CD4-positive, alpha-beta T cell treated with Interferon gamma for 1 hour (primary cell): ENCODE measurements around the gene FGD5.

ENCODE experiments used
- DNase-seq: peaks from one replicate; pipeline ENCODE4 v3.0.0-alpha.2; 2020

Gene FGD5

GRCh38 chr3:14907043-14907966, 88.5 kb downstream of the FGD5 start:
- DNase-seq, result no peak

DNA sequence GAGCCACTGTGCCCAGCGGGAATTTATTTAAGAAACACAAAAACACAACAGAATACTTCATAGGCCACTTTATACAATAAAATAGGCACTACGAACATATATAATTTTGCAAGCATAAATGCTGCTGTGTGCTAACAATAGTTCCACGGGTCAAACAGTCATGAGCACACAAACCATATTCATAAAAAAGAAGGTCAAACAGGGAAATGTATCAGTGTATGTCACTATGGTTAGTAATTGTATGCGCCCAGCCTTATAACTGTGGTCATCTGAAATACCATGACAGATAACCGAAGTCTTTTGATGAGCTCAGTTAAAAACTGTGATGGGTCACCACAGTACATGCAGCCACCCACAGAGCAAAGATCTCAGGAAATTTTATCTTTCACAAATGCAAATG, 90.5 kb downstream of the FGD5 start:
- no peak for DNase-seq

DNA sequence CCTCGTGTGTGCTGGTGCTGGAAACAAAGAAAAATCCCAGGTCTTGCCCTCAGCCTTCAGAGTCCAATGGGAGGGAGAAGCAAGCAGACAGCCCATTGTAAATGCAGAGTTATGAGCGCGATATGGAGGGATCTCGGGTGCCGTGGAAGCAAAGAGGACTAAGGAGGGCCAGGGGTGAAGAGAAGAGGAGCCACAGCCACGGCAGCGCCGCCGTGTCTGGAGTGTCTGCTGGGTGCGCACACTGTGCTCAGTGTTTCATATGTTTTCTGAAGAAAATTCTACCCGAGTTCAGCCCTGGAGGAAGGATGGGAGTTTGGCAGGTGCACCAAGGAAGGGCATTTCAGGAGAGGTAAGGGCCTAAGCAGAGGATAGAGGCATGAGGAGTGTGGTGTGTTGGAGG, 92.9 kb downstream of the FGD5 start:
- no peak for DNase-seq

- no peak for DNase-seq
Measured at GRCh38 chr3:14913071-14913925, 94.5 kb downstream of the FGD5 start.

- DNase-seq, result no peak
Measured at GRCh38 chr3:14913926-14914778, 95.4 kb downstream of the FGD5 start.

DNA sequence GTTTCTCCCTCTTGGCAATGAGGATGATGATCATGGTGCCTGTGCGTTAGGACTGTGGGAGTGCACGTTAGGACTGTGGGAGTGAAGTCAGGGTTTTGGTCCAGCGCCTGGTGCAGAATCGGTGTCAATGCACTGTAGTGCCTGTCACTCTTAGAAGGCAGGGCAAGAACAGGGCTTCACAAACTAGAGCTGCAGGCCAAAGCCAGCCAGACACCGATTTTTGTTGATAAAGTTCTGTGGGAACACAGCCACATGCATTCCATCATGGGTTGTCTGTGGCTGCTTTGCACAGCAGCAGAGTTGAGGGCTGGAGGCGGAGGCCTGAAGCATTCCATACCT, 96.0 kb downstream of the FGD5 start:
- DNase-seq, result no peak

DNA sequence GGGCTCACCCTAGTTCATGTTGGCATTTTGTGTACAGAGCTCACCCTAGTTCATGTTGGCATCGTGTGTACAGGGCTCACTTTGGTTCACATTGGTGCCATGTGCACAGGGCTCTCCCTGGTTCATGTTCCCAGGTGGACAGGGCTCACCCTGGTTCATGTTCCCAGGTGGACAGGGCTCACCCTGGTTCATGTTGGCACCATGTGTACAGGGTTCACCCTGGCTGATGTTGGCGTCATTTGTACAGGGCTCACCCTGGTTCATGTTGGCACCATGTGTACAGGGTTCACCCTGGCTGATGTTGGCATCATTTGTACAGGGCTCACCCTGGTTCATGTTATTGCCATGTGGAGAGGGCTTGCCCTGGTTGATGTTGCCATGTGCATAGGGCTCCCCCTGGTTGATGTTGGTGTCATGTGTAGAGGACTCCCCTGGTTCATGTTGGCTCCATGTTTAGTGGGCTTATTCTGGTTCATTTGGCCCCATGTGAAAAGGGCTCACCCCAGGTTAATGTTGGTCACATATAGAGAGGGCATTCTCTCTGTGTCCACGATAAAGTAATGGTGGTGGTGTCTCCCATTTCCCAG, 97.0 kb downstream of the FGD5 start:
- DNase-seq, result no peak

GRCh38 chr3:14918356-14918860, 99.6 kb downstream of the FGD5 start:
- DNase-seq, result no peak

GRCh38 chr3:14920536-14920935, 101.8 kb downstream of the FGD5 start:
- no peak for DNase-seq

- peak; percentile 71 for DNase-seq
Measured at GRCh38 chr3:14921034-14921616, 102.4 kb downstream of the FGD5 start.

GRCh38 chr3:14921811-14922705, 103.3 kb downstream of the FGD5 start:
- DNase-seq, result no peak

- no peak for DNase-seq
Measured at GRCh38 chr3:14922863-14923262, 104.1 kb downstream of the FGD5 start.

GRCh38 chr3:14923476-14923875, 104.7 kb downstream of the FGD5 start:
- no peak for DNase-seq

DNA sequence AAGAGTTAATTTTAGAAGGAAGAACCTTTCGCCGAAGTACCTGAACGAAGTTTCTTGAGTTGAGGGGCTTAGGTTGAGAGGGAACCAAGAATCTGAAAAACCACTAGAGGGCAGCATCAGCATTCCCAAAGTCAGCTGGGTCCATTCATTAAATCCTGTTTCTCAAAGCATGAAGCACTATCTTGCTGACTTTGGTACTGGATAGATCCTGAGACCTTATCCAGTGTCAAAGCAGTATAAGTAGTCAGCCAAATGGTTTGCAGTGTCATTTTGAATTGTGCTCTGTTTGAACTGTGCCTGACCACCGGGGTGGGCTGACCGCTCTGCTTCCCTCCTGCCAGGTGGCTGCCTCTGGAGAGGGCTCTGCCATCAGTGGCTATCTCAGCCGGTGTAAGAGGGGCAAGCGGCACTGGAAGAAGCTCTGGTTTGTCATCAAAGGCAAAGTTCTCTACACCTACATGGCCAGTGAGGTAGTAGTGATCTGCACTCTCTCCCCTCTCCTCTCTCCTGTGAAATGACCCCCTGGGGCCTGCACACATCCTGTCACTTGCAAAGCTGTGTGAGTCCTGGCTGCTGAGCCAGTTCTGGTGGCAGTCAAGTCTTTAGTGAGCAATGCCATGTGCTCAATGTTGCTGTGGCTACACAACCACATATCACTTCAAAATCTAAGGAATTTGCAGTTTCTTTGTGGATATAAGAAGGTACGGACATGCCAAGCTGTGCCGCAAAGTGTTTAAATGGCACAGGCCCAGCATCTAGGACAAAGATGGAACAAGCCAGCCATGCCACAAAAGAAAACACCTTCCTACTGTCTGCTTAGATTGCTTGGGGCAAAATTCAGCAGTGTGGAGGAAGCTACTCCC, 107.2 kb downstream of the FGD5 start:
- no peak for DNase-seq

GRCh38 chr3:14926592-14926991, 107.8 kb downstream of the FGD5 start:
- no peak for DNase-seq

DNA sequence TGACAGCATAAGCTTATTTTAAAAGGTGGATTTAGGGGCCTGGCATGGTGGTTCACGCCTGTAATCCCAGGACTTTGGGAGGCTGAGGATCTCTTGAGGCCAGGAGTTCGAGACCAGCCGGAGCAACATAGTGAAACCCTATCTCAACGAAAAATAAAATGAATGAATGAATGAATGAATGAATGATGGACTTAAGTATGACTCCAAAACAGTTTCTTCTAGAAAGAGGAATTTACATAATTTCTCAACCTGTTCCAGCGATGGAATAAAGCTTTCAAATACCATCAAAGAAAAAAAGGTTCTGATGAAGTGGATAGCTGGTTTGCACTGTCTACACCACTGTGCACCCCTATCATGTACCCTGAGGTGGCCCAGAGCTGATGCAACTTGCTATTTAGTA, 108.5 kb downstream of the FGD5 start:
- DNase-seq, result no peak

DNA sequence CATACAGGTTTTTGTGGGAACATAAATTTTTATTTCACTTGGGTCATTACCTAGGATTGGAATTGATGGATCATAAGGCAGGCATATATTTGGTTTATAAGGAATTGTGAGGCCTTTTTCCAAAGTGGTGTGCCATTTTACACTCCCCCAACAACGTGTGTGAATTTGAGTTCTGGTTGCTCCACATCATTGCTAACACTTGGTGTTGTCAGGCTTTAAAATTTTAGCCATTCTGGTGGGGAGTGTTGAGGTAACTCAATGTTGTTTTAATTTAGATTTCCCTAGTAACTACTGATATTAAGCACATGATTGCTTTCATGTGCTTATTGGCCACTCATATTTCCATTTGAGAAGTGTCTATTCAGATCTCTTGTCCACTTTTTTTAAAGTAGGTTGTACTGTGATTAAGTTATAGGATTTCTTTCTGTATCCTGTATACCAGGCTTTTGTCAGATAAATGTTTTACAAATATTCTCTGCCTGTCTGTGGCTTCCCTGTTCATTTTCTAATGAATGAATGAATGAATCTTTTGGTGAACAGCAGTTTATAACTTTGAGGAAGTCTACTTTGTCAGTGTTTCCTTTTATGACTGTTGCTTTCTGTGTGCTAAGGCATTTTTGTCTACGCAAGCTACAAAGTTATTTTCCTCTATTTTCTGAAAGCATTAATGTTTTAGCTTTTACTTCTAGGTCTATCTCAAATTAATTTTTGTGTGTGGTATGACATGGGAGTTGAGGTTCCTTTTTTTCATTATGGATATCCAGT, 110.7 kb downstream of the FGD5 start:
- no peak for DNase-seq

- no peak for DNase-seq
Measured at GRCh38 chr3:14933820-14934425, 115.2 kb downstream of the FGD5 start.
